AG20443 (cell line): ENCODE results near the gene EXOC6.
"Not testable (repeated sequence)": the region's sequence is repeated elsewhere in the genome, so short reads cannot be mapped to it uniquely, and the experiment has no call there.

Source experiments
- DNase-seq: peaks from one replicate; pipeline ENCODE4 v3.0.0; 2012; ENCODE audit warnings: low spot score, mixed read lengths

EXOC6 gene

GRCh38 chr10:93079663-93080349 is 231.5 kb downstream of the EXOC6 start:
- DNase-seq, result no peak

GRCh38 chr10:93080350-93081046 is 232.2 kb downstream of the EXOC6 start:
- DNase-seq, result peak; percentile 91

- no peak for DNase-seq
These were observed 233.0 kb downstream of the EXOC6 start for GRCh38 chr10:93081318-93081717.

DNA sequence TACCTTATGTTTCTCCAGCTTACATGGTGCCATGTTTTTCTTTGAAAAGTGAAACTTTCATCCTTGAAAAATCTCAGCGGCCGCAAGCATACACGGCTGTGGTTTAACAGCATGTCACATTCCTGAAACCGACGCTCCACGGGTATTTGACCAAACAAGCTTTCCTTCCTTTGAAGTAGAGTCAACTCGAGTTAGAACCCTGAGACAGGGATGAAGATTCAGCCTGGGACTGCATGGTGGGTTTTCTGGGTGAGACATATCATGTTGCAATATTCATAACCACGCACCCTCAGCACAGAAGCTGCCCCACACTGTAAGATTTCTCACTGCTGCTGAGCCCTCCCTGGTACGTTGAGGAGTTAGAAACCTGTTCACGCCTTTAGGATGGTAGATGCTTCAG is 233.5 kb downstream of the EXOC6 start:
- DNase-seq, result no peak

- DNase-seq, result no peak
These were observed 235.6 kb downstream of the EXOC6 start for GRCh38 chr10:93083743-93084539.

DNA sequence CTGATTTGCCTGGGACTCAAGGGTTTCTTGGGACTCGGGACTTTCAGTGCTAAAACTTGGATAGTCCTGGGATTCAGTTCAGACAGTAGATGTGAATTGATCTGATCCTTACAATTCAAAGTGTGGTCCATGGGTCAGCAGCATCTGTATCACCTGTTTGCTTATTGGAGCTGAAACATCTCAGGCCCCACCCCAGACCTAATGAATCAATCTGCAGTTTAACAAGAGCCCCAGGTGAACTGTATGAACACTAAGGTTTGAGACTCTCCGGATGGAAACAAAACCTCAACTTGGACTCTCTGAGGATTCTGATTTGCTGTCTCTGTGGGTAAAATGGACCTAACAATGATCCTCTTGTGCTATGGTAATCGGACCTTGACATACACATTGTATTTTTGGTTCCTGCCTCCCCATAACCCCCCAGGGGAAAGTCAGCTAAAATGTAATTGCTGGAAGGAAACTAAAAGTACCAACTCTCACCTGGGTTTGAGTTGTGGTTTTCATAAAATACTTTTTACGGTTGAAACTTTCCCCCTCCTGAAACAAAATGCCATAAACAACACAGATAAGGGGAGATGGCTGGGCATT is 237.0 kb downstream of the EXOC6 start:
- no peak for DNase-seq

DNA sequence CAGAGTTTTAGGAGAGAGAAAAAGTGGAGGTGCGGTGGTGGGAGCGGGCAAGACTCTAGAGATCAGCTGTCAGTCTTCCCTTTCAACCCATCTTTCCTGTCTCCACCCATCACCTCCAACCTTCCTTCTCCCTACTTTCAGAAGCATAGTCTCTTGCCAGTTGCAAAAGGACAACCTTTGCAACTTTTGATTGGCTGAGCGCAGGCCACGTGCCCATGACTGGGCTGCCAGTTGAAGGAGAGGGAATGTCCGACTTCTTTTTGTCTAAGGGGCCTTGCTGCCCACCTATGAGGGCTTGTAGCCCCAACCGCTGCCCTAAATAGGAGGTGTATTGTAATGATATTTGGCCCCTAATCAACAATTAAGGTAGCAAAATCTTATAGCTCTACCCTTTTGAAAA is 238.0 kb downstream of the EXOC6 start:
- no peak for DNase-seq

- DNase-seq, result no peak
These were observed 239.5 kb downstream of the EXOC6 start for GRCh38 chr10:93087846-93088245.

GRCh38 chr10:93088466-93088865 is 240.1 kb downstream of the EXOC6 start:
- no peak for DNase-seq

DNA sequence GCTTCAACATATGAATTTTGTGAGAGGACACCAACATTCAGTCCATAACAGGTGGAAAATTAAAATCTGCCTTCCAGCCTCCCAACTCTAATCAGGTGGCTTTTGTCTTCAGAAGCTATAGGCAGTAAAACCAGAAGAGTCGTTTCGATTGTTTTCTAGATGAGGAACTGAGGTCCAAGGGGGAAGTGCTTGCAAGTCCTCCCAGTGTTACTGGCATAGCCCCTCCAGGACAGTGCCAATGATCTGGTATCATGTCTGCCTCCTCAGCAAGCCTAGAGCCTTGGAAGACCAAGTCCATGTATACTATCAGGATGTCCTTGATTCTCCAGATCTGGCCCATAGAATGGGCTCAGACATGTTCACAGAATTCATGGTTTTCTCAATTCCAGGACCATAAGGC is 242.3 kb downstream of the EXOC6 start:
- DNase-seq, result no peak

GRCh38 chr10:93091960-93092359 is 243.6 kb downstream of the EXOC6 start:
- no peak for DNase-seq

- DNase-seq, result no peak
These were observed 246.9 kb downstream of the EXOC6 start for GRCh38 chr10:93095225-93095624.

DNA sequence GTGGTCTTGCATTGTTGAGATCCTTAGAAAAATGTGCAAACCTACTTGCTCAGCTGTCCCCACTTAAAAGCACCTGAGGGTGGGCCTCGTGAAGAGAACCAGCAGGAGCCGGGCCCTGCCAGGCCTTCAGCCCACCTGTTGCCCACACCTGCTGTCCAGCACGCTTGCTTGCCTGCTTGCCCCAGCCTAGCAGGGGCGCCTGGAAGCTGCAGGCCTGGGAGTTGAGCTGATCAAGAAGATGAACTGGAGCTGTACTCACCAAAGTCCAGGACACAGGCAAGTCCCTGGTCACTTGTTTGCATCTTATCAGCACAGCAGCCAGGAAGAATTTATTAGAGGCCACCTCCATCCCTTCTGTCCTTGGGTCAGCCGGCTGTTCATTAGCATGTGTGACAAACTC is 248.6 kb downstream of the EXOC6 start:
- no peak for DNase-seq

DNA sequence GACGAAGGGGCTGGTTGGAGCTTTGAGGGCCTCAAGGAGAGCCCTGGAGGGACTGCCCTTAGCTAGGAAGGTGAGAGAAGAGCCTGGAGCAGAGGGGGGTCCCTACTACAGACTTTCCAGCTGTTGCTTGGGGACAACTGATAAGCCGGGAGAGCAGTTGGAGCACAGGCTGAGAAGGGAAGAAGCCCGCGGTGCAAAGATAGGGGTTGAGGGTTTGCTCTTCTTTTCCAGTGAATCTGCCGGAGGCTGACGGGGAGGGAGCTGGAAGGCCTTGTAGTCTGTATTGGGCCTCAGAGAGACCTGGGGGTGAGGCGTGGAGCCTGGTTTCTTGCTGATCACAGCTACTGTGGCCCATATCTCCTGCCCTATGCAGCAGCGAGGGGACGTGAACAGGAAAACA is 249.1 kb downstream of the EXOC6 start:
- DNase-seq, result no peak

DNA sequence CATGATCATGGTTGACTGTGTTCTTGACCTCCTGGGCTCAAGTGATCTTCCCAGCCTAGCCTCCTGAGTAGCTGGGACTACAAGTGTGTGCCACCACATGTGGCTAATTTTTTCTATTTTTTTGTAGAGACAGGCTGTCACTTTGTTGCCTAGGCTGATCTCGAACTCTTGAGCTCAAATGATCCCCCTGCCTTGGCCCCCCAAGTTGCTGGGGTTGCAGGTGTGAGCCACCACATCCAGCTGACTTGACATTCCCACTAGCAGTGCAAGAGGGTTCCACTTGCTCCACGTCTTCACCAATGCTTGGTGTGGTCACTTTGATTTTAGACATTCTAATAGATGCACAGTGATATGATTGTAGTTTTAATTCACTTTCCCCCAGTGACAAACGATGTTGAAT is 250.5 kb downstream of the EXOC6 start:
- DNase-seq, result no peak

DNA sequence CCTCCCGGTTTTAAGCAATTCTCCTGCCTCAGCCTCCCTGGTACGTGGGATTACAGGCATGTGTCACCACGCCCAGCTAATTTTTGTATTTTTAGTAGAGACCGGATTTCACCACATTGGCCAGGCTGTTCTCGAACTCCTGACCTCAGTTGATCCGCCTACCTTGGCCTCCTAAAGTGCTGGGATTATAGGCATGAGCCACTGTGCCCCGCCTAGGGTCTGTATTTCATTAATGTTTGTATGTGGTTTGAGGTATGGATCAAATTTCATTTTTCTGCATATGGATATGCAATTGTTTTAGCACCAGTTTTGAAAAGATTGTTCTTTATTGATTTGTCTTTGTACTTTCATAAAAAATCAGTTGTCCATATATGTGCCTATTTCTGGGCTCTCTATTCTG is 251.3 kb downstream of the EXOC6 start:
- no peak for DNase-seq

- DNase-seq, result not testable (repeated sequence)
These were observed 252.8 kb downstream of the EXOC6 start for GRCh38 chr10:93101148-93101547.

DNA sequence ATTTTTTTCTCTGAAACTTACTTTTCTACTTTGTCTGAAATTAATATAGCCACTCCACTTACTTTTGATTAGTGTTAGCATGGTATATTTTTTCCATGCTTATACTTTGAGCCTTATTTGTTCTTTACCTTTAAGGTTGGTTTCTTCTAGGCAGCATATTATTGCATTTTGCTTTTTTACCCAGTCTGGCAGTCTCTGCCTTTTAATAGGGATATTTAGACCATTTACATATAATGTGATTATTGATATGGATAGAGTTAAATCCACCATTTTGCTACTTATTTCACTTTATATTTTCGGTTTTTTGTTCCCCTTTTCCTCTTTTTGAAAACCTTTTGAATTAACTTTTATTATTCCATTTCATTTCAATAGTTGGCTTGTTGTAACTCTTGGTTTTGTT is 255.6 kb downstream of the EXOC6 start:
- no peak for DNase-seq

GRCh38 chr10:93106631-93107072 is 258.3 kb downstream of the EXOC6 start:
- DNase-seq, result peak; percentile 30
